ENCODE results near the gene CPZ. TPM values are rescaled to one million over a fixed set of nuclear protein-coding genes. Genes with fewer than 3 reads are reported as not detected.

CPZ gene
- polyA plus RNA-seq, 3 donors = not detected

- no peaks in the 10 kb centered on the region for H3K4me1 ChIP-seq (ENCODE audit: control insufficient read depth in 1 of 2, insufficient read depth in 2 of 2, low read length in 2 of 2)
- H3K27ac ChIP-seq (ENCODE audit: low read depth in 1 of 2, low read length in 2 of 2) = no peak overlapping the region
- TF ChIP-seq CTCF (IDR thresholded peaks at IDR 0.05) = no peak
- DNase-seq = no peak
- no peak overlapping the region for H3K4me3 ChIP-seq (replicated peaks in 1 of 3; ENCODE audit: low read depth in 2 of 3, low read length in 3 of 3)
- Mint-ChIP-seq H3K4me1 (no peaks in the 10 kb centered on the region), H3K4me3 (no peak overlapping the region), H3K27me3 (ENCODE audit: low read depth in 3 of 3) (peaks cover 0 to 3% (median 2%) of the 10 kb centered on the region in 3 donors), H3K9me3 (peaks cover 0 to 3% (median 0%) of the 10 kb centered on the region in 7 donors), H3K27ac (no peak overlapping the region), H3K36me3 (no peaks in the 10 kb centered on the region)
- no peak overlapping the region for H2AFZ ChIP-seq (ENCODE audit: insufficient read depth, low read depth, low read length, poor library complexity, severe bottlenecking)
- intact Hi-C loops (cut with micrococcal nuclease) = no loop called here
- 86% methylated on average over 12 of the region's 17 CpGs for WGBS (ENCODE audit: insufficient coverage)
- no peaks in the 10 kb centered on the region for H3K27me3 ChIP-seq (ENCODE audit: control insufficient read depth in 2 of 2, insufficient read depth in 2 of 2, low read length in 2 of 2)
- no peaks in the 10 kb centered on the region for H4K20me1 ChIP-seq (ENCODE audit: insufficient read depth, low read length)
- H3K79me2 ChIP-seq (ENCODE audit: insufficient read depth, low read length) = no peaks in the 10 kb centered on the region
- no peaks in the 10 kb centered on the region for H3K36me3 ChIP-seq (replicated peaks in 1 of 2; ENCODE audit: control insufficient read depth in 1 of 2, insufficient read depth in 2 of 2, low read length in 2 of 2)
- H3K9ac ChIP-seq (ENCODE audit: insufficient read depth, low read length, poor library complexity, severe bottlenecking) = no peak overlapping the region
- H3K4me2 ChIP-seq (replicated peaks; ENCODE audit: extremely low read depth, low read length, poor library complexity, severe bottlenecking) = no peak overlapping the region
- H3K9me3 ChIP-seq (replicated peaks in 1 of 2; ENCODE audit: control insufficient read depth in 1 of 2, insufficient read depth in 1 of 2, low read length in 2 of 2) = no peaks in the 10 kb centered on the region
Measured at GRCh38 chr4:8554555-8555100, 37.9 kb upstream of the CPZ start.

GRCh38 chr4:8555716-8556115 lies 36.8 kb upstream of the CPZ start:
- Histone ChIP-seq H3K27me3 (ENCODE audit: control insufficient read depth in 2 of 2, insufficient read depth in 2 of 2, low read length in 2 of 2) (no peaks in the 10 kb centered on the region), H3K4me3 (replicated peaks in 1 of 3; ENCODE audit: low read depth in 2 of 3, low read length in 3 of 3) (no peak overlapping the region), H2AFZ (ENCODE audit: insufficient read depth, low read depth, low read length, poor library complexity, severe bottlenecking) (no peak overlapping the region), H3K4me2 (replicated peaks; ENCODE audit: extremely low read depth, low read length, poor library complexity, severe bottlenecking) (no peak overlapping the region), H3K27ac (ENCODE audit: low read depth in 1 of 2, low read length in 2 of 2) (no peak overlapping the region), H3K9ac (ENCODE audit: insufficient read depth, low read length, poor library complexity, severe bottlenecking) (no peak overlapping the region), H3K9me3 (replicated peaks in 1 of 2; ENCODE audit: control insufficient read depth in 1 of 2, insufficient read depth in 1 of 2, low read length in 2 of 2) (no peaks in the 10 kb centered on the region), H3K4me1 (ENCODE audit: control insufficient read depth in 1 of 2, insufficient read depth in 2 of 2, low read length in 2 of 2) (no peaks in the 10 kb centered on the region), H3K36me3 (replicated peaks in 1 of 2; ENCODE audit: control insufficient read depth in 1 of 2, insufficient read depth in 2 of 2, low read length in 2 of 2) (no peaks in the 10 kb centered on the region), H3K79me2 (ENCODE audit: insufficient read depth, low read length) (no peaks in the 10 kb centered on the region), H4K20me1 (ENCODE audit: insufficient read depth, low read length) (no peaks in the 10 kb centered on the region)
- Mint-ChIP-seq H3K27me3 (ENCODE audit: low read depth in 3 of 3) (peaks cover 0 to 3% (median 1%) of the 10 kb centered on the region in 3 donors), H3K4me3 (no peak overlapping the region), H3K27ac (no peak overlapping the region), H3K9me3 (peaks cover 0 to 3% (median 0%) of the 10 kb centered on the region in 7 donors), H3K4me1 (no peaks in the 10 kb centered on the region), H3K36me3 (no peaks in the 10 kb centered on the region)
- WGBS (ENCODE audit: insufficient coverage) = 97% methylated on average over 4 of the region's 5 CpGs
- intact Hi-C loops (cut with micrococcal nuclease) = no loop called here
- no peak for DNase-seq
- TF ChIP-seq CTCF (IDR thresholded peaks at IDR 0.05) = no peak
